GM18526 (cell line): ENCODE measurements around the gene NR4A3.

ENCODE experiments used
- POLR2A ChIP-seq: IDR thresholded peaks from 3 replicates; pipeline ENCODE4 v1.6.1; 2011; ENCODE audit not compliant: insufficient read length; ENCODE audit errors: extremely low read depth

NR4A3 gene

DNA sequence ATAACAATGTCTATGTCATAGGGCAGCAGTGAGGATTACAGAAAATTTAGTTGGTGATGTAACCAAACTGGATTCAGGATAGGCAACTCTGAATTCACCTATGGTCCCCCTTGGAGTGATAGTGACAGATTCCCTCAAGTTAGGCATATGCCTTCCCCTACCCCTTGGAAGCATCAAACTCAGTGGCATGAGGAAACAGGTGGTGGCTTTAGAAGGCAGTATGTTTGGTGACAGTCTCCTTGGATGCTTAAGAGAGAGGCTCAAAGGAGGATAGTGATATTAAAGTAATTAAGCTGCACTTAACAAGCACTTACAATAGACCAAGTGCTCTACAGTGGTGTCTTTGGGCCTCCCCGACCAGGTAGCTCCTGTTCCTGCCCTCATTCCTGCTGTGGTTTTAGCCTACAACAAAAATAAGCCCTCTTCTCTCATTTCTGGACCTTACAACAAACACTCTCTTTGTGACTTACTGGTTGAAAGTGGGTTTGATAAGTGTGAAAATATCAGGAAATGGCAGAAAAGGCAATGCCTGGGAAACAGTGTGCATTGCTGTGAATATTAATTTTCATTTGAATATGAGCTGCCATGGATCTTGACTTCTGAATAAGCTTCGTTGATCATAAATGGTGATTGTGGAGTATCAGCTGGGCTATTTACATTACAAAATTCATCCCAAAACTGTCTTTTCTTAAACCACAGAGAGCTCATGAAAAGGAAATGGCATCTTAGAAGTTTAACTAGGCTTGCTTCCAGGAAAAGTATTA, 29.2 kb downstream of the NR4A3 start:
- no peak for TF ChIP-seq POLR2A

DNA sequence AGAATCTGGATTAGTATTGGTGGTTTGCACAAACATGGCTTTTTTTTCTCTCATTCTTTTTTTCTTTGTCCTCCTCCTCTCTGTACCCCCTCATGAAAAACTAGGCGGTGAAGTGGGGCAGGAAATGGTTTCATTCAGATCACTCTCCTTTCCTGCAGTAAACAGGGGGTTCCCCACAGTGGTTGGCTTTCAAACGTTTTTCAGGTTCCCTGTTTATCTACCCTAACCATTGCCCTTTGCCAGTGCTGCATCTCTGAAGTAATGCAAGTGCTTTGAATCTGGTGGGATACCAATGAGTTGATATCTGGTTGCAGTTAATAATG, 29.8 kb downstream of the NR4A3 start:
- no peak for TF ChIP-seq POLR2A

DNA sequence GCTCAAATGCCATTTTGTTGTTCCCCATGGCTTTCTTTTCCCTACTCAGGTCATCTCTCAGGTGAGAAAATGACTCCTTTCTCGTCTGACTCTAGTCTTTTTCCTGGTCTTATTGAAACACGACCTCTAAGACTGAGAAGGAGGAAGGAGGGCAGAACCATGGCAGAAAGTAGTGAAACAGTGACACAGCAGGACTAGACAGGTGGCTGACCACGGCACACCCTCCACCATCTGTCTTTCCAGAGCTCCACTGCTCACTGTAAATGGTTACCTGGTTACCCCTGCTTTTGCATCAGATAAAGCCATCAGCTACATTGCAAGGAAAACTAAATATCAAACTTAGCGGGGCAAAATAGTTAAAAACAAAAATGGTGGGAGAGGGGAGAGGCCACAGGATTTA, 30.9 kb downstream of the NR4A3 start:
- no peak for TF ChIP-seq POLR2A

DNA sequence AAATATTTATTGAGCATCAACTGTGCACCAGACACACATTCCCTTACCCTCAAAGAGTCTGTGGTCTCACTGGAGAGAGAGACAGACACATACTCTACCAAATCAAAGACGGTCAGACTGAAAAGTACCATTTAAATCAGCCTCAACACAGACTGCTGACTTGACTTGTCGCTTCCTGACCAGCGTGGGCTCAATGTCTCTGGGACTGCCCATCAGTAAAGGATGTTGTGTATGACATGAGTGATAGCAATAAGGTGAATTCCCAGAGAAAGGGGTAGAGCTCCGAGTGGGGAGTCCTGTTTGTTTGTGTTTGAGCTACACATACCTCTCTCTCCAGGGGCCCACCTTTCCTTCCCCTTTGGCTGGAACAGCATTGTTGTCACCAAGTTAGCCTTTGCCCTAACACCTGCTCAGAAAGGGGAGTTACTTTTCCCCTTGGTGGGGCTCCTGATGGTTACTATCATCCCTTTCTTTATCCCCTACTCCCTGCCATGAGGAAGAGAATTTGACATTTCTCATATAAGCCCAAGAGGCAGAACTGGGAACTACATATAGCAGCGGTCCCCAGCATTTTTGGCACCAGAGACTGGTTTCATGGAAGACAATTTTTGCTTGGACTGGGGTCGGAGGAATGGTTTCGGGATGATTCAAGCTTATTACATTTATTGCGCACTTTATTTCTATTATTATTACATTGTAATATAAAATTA, 33.9 kb downstream of the NR4A3 start:
- TF ChIP-seq POLR2A = no peak

DNA sequence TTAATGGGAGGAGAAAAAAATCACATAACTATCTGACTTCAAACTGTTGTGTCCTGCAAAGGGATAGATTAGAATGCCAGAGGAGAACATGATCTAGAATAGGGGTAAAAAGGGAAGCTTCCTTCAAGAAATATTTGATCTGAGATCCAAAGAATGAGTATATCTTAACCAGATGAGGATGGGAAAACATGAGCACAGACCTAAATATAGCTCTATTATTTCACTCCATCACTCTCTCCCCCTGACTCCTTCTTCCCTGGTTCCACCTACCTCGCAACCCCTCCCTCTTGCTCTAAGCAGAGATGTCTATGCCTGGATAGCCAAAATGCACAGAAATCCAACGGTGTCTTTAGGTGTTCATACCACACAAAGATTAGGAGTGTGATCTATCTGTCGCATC, 36.4 kb downstream of the NR4A3 start:
- TF ChIP-seq POLR2A = no peak

DNA sequence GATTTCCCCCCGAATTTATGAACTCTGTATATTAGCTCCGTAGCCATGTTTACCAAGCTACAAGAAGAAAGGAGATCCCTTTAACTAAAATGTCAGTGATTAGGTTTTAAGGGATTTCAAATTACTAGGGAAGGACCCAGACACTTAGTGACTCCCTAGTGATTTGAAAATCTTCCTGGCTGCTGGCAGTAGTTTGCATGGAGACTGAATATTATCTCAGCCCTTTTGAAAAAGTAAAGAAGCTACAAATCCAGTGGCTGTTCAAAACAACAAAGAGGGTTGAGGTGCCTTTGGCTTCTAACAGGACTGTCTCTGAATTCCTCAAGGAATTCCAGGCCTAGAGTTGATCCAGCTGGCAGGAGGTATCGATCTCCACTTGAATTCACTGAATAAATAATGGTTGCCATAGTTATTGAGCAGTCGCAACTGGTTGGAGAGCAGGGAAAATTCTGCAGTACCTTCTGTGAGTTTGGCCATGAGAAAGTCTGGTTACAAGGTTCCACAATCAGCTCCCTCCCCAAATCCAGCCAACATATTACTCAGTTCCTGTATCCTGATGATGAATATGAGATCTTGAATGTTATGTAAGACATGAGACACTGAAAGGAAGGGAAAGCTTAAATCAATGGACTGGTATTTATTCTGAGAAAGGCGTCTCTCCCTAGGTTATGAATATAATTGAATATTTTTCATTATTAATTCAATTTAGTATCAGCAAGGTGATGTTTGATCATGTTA, 37.7 kb downstream of the NR4A3 start:
- TF ChIP-seq POLR2A = no peak

DNA sequence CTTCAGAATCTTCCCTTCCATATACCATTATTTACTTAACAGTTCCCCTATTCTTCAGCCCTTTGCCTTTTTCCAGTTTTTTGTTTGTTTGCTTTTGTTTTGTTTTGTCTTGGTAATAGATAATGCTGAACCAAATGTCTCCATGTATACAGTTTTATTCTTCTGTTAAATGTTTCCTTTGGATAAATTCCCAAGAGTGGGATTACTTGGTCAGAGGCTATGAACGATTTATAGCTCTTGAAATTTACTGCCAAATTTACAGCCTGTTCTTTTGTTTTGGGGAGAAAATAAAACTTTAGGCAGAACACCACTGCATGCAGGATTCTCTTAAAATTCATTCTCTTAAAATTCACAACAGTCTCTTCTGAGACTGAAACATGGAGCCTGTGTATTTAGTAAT, 38.6 kb downstream of the NR4A3 start:
- no peak for TF ChIP-seq POLR2A

DNA sequence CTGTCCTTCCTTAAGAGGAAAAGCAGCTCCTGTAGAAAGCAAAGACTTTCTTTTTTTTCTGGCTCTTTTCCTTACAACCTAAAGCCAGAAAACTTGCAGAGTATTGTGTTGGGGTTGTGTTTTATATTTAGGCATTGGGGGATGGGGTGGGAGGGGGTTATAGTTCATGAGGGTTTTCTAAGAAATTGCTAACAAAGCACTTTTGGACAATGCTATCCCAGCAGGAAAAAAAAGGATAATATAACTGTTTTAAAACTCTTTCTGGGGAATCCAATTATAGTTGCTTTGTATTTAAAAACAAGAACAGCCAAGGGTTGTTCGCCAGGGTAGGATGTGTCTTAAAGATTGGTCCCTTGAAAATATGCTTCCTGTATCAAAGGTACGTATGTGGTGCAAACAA, 42.3 kb downstream of the NR4A3 start:
- TF ChIP-seq POLR2A = no peak

DNA sequence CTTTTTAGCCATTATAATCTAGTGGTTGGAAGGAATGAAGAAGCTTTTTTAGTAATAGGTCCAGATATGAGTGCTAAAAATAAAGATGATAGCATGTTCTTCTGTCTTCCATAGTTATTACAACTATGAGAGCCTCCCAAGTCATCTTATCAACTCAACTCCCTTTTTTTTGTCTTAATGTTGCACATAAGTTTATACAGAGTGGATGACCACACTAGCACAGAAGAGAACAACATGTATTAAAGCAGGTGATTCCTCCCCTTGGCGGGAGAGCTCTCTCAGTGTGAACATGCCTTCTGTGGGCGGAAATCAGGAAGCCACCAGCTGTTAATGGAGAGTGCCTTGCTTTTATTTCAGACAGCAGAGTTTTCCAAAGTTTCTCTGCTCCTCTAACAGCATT, 44.7 kb downstream of the NR4A3 start:
- no peak for TF ChIP-seq POLR2A

DNA sequence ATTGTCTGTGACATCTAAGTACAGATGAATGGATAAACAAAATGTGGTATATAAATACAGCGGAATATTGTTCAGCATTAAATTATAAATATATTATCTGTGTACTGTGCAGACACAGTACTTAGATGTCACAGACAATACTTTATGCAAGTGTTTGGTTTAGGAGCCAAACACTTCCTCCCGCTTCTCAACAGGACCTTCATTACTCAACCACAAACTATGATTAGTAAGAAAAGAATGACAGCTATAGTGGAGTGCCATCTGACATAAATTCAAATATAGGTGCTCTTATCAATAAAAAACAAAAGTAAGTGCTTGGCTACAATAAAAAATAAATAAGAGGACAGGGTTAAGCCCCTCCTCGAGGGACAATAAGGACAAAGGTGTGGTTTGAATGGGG, 45.9 kb downstream of the NR4A3 start:
- TF ChIP-seq POLR2A = no peak

DNA sequence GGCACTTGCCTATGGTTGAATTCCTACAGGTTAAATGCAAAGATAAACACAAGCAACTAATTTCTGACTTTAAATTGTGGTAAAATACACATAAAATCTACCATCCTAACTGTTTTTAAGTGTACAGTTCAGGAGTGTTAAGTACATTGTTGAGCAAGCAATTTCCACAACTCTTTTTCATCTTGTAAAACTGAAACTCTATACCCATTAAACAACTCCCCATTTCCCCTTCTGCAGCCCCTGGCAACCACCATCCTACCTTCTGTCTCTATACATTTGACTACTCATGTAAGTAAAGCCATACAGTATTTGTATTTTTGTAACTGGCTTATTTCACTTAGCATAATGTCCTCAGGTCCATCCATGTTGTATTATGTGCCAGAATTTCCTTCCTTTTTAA, 46.3 kb downstream of the NR4A3 start:
- TF ChIP-seq POLR2A = no peak

DNA sequence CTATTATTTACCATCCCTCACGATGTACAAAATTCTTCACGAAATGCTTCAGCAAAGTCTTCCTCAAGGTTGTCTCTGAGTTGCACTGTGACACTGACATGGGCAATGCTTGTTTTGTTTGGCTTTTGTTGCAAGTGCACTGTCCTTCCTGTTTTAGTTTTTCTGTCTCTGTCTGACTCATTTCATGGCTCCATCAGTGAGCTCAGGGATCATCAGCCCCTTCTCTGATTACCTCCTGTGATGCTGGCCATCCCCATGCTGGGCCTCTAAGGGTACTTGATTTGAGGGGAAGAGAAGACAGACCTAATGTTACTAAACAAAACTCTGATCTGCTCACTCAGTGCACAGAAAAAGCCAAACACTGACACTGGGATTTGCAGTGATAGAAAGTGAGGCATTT, 47.2 kb downstream of the NR4A3 start:
- TF ChIP-seq POLR2A = no peak

DNA sequence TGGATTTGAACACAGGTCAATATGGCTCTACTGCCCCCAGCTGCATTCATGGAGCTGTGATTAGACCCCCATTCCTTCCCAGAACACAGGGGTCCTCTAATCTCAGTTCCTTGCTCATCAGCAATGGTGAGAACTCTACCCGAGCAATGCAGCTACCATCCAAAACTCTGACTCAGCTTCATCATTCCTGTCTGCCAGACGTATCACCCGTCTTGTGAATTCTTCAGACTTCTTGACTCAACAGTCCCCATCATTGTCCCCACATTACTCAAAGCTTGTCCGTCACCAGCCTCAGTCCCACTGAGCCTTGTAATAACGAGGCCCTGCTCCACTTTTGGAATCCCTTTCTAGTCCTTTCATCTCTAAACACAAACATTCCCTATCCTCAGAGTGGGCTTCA, 48.4 kb downstream of the NR4A3 start:
- no peak for TF ChIP-seq POLR2A

DNA sequence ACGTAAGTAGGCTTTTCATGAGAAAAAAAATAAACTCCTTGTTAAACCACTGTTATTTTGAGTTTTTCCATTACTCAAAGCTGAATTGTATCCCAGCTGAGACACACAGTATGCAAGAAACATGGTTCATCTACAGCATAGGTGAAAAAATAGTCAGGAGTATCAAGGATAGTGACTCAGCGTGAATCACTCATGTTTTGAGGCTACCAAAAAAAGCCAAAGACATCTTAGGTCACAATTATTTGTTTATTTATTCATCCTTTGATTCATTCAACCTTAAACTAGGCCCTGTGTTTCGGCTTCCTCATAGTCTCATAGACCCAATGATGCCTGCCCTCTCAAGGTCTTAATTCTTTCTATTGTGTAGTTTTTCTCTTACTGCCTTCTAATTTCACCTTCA, 51.8 kb downstream of the NR4A3 start:
- no peak for TF ChIP-seq POLR2A

DNA sequence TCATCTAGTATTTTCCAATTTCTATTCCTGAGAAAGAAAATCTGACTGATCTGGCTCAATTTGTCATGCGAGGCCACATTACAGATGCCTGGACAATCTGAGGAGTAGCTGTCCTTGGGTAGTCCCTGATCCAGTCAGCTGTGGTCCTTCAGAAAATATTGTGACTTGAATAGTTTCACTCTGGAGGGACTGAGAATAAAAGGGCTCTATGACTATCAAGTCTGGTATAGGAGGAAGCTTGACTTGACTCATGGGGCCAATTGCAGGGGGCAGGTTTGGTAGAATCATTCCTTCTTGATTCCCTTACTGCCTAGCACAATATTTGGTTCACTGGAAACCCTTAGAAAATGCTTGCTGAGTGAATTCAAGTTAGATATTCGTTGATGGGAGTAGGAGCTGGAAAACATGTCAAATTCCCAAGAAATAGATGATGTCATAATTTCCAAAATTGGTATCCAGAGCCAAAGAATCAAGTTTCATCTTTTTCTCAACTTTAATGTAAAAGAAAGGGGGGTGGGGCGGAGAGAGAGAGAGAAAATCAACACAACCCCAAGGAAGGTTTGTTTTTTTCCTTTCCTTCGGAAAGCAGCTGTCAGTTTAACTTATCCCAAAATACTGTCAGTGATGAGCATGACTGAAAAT, 52.4 kb downstream of the NR4A3 start:
- TF ChIP-seq POLR2A = no peak

DNA sequence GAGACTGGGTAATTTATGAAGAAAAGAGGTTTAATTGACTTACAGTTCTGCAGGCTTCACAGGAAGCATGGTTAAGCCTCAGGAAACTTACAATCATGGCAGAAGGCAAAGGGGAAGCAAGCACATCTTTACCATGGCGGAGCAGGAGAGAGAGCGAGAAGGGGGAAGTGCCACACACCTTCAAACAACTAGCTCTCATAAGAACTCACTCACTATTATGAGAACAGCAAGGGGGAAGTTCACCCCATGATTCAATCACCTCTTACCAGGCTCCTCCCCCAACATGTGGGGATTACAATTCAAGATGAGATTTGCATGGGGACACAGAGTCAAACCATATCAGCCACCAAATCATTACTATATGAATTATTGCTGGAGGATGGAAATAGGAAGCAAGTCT, 54.5 kb downstream of the NR4A3 start:
- no peak for TF ChIP-seq POLR2A
